OCI-LY7 (cell line): ENCODE data around the gene TRAPPC4. TPM values are rescaled to one million over a fixed set of nuclear protein-coding genes. Genes with fewer than 3 reads are reported as not detected.

Source experiments
- BruUV-seq: library from RNA; stranded (reverse); fragments of 400-500 nt; replicated peaks from 2 replicates; lab custom pipeline; 2021; lab: Mats Ljungman, UMichigan
- CTCF ChIA-PET: fragments of 300-600 bp; sonication (Branson Sonifier 250); formaldehyde crosslinking; loops from one replicate; lab custom pipeline; 2022; ENCODE audit warnings: antibody characterized with exemption; ENCODE audit not compliant: unreplicated experiment; lab: Charles Lee
- POLR2A ChIA-PET: fragments of 300-600 bp; sonication (Branson Sonifier 250); formaldehyde crosslinking; loops from one replicate; lab custom pipeline; 2022; ENCODE audit warnings: antibody characterized with exemption; lab: Charles Lee
- DNase-seq: peaks from one replicate; pipeline ENCODE4 v3.0.0-alpha.2; 2015; ENCODE audit warnings: low spot score
- H2AFZ ChIP-seq: fragments of 200-600 bp; sonication (generic), shearing (Covaris generic); 2 replicates; pipeline ENCODE4 v1.6.1; 2014; ENCODE audit warnings: mild to moderate bottlenecking, antibody characterized with exemption, low read length, moderate library complexity
- H3K27ac ChIP-seq: fragments of 200-600 bp; sonication (generic); 2 replicates; pipeline ENCODE4 v1.5.1; 2014; ENCODE audit warnings: mixed run types, low read depth, mild to moderate bottlenecking, moderate library complexity, low read length, inconsistent platforms; ENCODE audit not compliant: poor library complexity, severe bottlenecking
- H3K36me3 ChIP-seq: fragments of 200-600 bp; sonication (generic); 2 replicates; pipeline ENCODE4 v1.6.1; 2014; ENCODE audit warnings: mild to moderate bottlenecking, antibody characterized with exemption, low read length, moderate library complexity, mixed read lengths; ENCODE audit not compliant: insufficient read depth
- H3K4me1 ChIP-seq: fragments of 200-600 bp; sonication (generic); 2 replicates; pipeline ENCODE4 v1.5.1; 2014; ENCODE audit warnings: mild to moderate bottlenecking, low read length; ENCODE audit not compliant: insufficient read depth, poor library complexity, severe bottlenecking
- H3K4me2 ChIP-seq: fragments of 200-600 bp; sonication (generic); 2 replicates; pipeline ENCODE4 v1.6.1; 2014; ENCODE audit warnings: mild to moderate bottlenecking, low read length
- H3K4me3 ChIP-seq: fragments of 200-600 bp; sonication (generic); 2 replicates; pipeline ENCODE4 v1.5.1; 2014; ENCODE audit warnings: mild to moderate bottlenecking, low read depth, low read length; ENCODE audit not compliant: poor library complexity, severe bottlenecking
- H3K79me2 ChIP-seq: fragments of 200-600 bp; sonication (generic); 2 replicates; pipeline ENCODE4 v1.6.1; 2016; ENCODE audit warnings: low read depth, mild to moderate bottlenecking, low read length, moderate library complexity, mixed read lengths; ENCODE audit not compliant: insufficient read depth
- H3K9me2 ChIP-seq: fragments of 200-600 bp; sonication (generic); 2 replicates; pipeline ENCODE4 v1.6.1; 2016; ENCODE audit warnings: mild to moderate bottlenecking, low read length, mixed read lengths; ENCODE audit not compliant: insufficient read depth
- H3K9me3 ChIP-seq: fragments of 200-600 bp; sonication (generic); 2 replicates; pipeline ENCODE4 v1.6.1; 2014; ENCODE audit warnings: mild to moderate bottlenecking, mixed run types, low read length, mixed read lengths
- H4K20me1 ChIP-seq: fragments of 200-600 bp; sonication (generic); 2 replicates; pipeline ENCODE4 v1.6.1; 2014; ENCODE audit warnings: mild to moderate bottlenecking, antibody characterized with exemption, low read length, moderate library complexity, mixed read lengths; ENCODE audit not compliant: insufficient read depth
- CTCF ChIP-seq: fragments of 200-600 bp; sonication (generic); conservative IDR thresholded peaks from 2 replicates; pipeline ENCODE4 v1.5.1; 2014; ENCODE audit warnings: mild to moderate bottlenecking, antibody characterized with exemption, low read length, moderate library complexity, mixed read lengths
- EZH2phosphoT487 ChIP-seq: fragments of 200-600 bp; sonication (generic); IDR thresholded peaks from 2 replicates; pipeline ENCODE4 v1.6.1; 2018; ENCODE audit warnings: low read depth, borderline replicate concordance, mild to moderate bottlenecking, mixed run types, antibody characterized with exemption, low read length, moderate library complexity, mixed read lengths
- intact Hi-C: fragments of 100-400 bp; cut with micrococcal nuclease; formaldehyde crosslinking; loops from one replicate; pipeline ENCODE4 v1.10.0; 2022; ENCODE audit not compliant: unreplicated experiment
- total RNA-seq, 2 experiments: library from RNA; depleted of rRNA in 1 of 2; stranded (reverse); fragments of >200 nt in 1 of 2; shearing (Covaris generic) in 1 of 2; gene quantifications; 2 replicates each; pipeline ENCODE4 v1.2.3, GENCODE V29; 2014 to 2022

TRAPPC4 gene
- total RNA-seq, 2 experiments from 2014 or later: 58.5 to 64.3 TPM

DNA sequence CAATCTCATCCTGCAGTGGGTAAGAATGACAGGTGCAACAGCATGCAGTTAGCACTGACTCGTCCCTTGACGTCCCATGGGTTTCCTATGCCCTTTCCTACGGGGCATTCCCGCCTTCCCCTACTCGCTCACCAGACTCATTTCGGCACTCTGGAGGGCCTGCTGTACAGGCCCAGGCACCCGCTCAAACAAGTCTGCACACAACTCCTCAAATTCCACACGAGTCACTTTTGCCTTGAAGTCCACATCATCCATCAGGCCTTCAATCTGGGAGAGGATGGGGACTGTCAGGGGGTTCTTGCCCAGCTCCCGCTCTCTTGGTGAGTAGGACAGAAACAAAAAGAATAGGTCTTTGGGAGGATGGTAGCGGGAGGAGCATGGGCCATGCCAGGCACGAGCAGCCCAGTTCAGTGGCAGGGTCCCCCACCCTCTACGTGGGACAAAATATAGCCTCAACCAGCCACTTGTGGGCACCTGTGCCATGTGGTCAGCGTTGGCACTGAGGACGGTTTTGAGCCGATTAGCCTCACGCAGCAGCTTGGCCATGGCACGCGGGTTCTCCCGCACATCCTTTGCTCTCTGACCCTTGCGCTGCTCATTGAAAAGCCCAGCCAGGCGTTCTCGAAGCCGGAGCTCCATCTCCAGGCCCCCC is 33.7 kb downstream of the TRAPPC4 start:
- peaks cover 15% of the 10 kb centered on the region for H3K79me2 ChIP-seq
- H3K9me2 ChIP-seq: no peaks in the 10 kb centered on the region
- H3K4me3 ChIP-seq: no peak overlapping the region
- H2AFZ ChIP-seq: no peak overlapping the region
- peaks cover 6% of the 10 kb centered on the region for H3K4me1 ChIP-seq
- POLR2A ChIA-PET: interaction anchor here (0.5 kb wide), 1 partner anchor 101 kb away, joined by 3 read pairs; no protein-coding TSS in a partner anchor
- intact Hi-C loops: no loop called here
- H3K27ac ChIP-seq: no peak overlapping the region
- no TSS peak for BruUV-seq
- H3K9me3 ChIP-seq: no peaks in the 10 kb centered on the region
- peaks cover 85% of the 10 kb centered on the region for H3K36me3 ChIP-seq
- DNase-seq: no peak
- no peaks in the 10 kb centered on the region for H4K20me1 ChIP-seq
- no peak overlapping the region for H3K4me2 ChIP-seq
- no peak for TF ChIP-seq EZH2phosphoT487
- no peak for TF ChIP-seq CTCF
- CTCF ChIA-PET: no interaction called here

DNA sequence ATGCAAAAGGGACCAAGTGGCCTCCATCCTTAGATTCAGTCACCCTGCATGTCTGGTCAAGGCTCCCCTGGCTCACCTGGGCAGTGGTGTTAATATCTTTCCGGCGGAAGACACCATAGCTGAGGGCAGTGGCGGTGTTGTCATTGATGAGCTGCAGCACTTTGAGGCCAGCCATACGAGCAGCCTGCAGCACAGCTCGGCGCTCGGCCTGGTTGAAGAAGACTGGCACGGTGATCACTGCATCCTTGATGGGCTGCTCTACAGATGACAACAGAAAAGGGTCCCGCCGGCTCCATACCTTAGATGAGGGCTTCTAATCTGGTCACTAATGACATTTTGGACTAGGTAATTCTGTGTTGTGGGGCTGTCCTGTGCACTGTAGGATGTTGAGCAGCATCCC is 35.9 kb downstream of the TRAPPC4 start:
- no peaks in the 10 kb centered on the region for H4K20me1 ChIP-seq
- TF ChIP-seq EZH2phosphoT487 (no peak), CTCF (no peak)
- no peak overlapping the region for H3K4me3 ChIP-seq
- H3K36me3 ChIP-seq: peaks cover 64% of the 10 kb centered on the region
- ChIA-PET CTCF (interaction anchor here (0.6 kb wide), 1 partner anchor 1727 kb away, joined by 3 read pairs; the partner anchor contains the start of gene CEP164), POLR2A (interaction anchor here (0.7 kb wide), 1 partner anchor 313 kb away, joined by 3 read pairs; no protein-coding TSS in a partner anchor)
- intact Hi-C loops: no loop called here
- no peaks in the 10 kb centered on the region for H3K9me3 ChIP-seq
- peaks cover 22% of the 10 kb centered on the region for H3K79me2 ChIP-seq
- no peaks in the 10 kb centered on the region for H3K9me2 ChIP-seq
- H3K4me1 ChIP-seq: peaks cover 13% of the 10 kb centered on the region
- H3K4me2 ChIP-seq: no peak overlapping the region
- no peak overlapping the region for H2AFZ ChIP-seq
- BruUV-seq: no TSS peak
- no peak overlapping the region for H3K27ac ChIP-seq
- no peak for DNase-seq

DNA sequence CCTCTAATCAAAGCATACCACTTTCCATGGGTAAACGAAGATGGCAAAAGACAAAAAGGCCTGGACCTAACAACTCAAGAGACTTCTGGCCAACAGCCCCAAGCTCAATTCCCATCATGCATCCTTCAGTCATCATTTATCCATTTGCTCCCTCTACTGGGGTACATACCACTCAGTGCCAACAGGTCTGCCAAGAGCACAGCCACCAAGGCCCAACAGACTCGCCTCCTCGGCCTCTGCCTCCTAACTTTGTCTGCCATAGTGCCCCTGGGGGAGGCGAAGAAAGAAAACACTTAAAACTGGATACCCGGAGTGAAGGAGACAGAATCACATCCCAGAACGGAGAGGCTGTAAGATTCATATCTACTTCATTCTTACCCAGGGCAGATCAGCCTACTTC is 37.3 kb downstream of the TRAPPC4 start:
- DNase-seq: peak; percentile 59
- no peaks in the 10 kb centered on the region for H3K9me2 ChIP-seq
- ChIA-PET CTCF (interaction anchor here (0.6 to 0.9 kb wide), 2 partner anchors 31 to 62 kb away, joined by 3 read pairs; no protein-coding TSS in a partner anchor), POLR2A (interaction anchor here (0.6 to 2.0 kb wide), 10 partner anchors 12 to 58 kb away, joined by 3 to 7 read pairs (median 4); partner anchors contain the start of genes CENATAC and VPS11)
- peak overlapping the region; percentile 65 for H3K27ac ChIP-seq
- H3K9me3 ChIP-seq: no peaks in the 10 kb centered on the region
- H3K4me3 ChIP-seq: peak overlapping the region; percentile 82
- H4K20me1 ChIP-seq: no peaks in the 10 kb centered on the region
- H2AFZ ChIP-seq: no peak overlapping the region; the same call in 1 of the 2 replicates
- intact Hi-C loops: loop anchor here (2.0 kb wide), 2 partner anchors 47 to 141 kb away; no protein-coding TSS in a partner anchor
- H3K4me1 ChIP-seq: peaks cover 13% of the 10 kb centered on the region
- H3K36me3 ChIP-seq: peaks cover 49% of the 10 kb centered on the region
- peak; percentile 65 for TF ChIP-seq CTCF
- no peak for TF ChIP-seq EZH2phosphoT487
- H3K79me2 ChIP-seq: peaks cover 22% of the 10 kb centered on the region
- BruUV-seq: no TSS peak
- peak overlapping the region; percentile 84 for H3K4me2 ChIP-seq
